HepG2 (cell line): ENCODE results near the gene TBC1D24. TPM values are rescaled to one million over a fixed set of nuclear protein-coding genes. Genes with fewer than 3 reads are reported as not detected.
A peak's percentile ranks its signal among the peaks of the same experiment; 100 is the strongest.

ENCODE experiments used
- ATRX ChIP-seq: sonication (generic); formaldehyde crosslinking; IDR thresholded peaks from 2 replicates; pipeline ENCODE4 v1.4.0; 2020; ENCODE audit warnings: missing genetic modification reagents, borderline replicate concordance
- DNMT3B ChIP-seq: conservative IDR thresholded peaks from 2 replicates; pipeline ENCODE4 v1.6.1; 2016; ENCODE audit warnings: missing biosample characterization, control low read depth
- EED ChIP-seq: sonication (generic); formaldehyde crosslinking; IDR thresholded peaks from 2 replicates; pipeline ENCODE4 v1.5.0; 2020; ENCODE audit warnings: mild to moderate bottlenecking, missing genetic modification reagents
- EP300 ChIP-seq, 3 experiments: sonication (generic) in 1 of 3; formaldehyde crosslinking in 1 of 3; IDR thresholded peaks; 2 replicates each; pipeline versions ENCODE4 v1.5.1 to v1.6.1; 2011 to 2020; ENCODE audit warnings: low read depth in 2 of 3, low read length in 2 of 3, borderline replicate concordance in 1 of 3, improper control_type of control experiment in 1 of 3, mild to moderate bottlenecking in 1 of 3, missing genetic modification reagents in 1 of 3, moderate library complexity in 1 of 3
- FLYWCH1 ChIP-seq: sonication (generic); formaldehyde crosslinking; IDR thresholded peaks from 2 replicates; pipeline ENCODE4 v1.8.1; 2023; ENCODE audit warnings: mild to moderate bottlenecking, missing genetic modification reagents
- HNRNPH1 ChIP-seq: fragments of 200-400 bp; formaldehyde crosslinking; optimal IDR thresholded peaks from 2 replicates; pipeline ENCODE3; 2017; ENCODE audit warnings: mild to moderate bottlenecking, low read depth, low read length
- HNRNPK ChIP-seq: fragments of 200-400 bp; formaldehyde crosslinking; IDR thresholded peaks from 2 replicates; pipeline ENCODE4 v1.6.1; 2018; ENCODE audit warnings: low read length, low read depth, moderate library complexity, mild to moderate bottlenecking; ENCODE audit not compliant: poor library complexity, severe bottlenecking
- IKZF1 ChIP-seq: fragments of 450-650 bp; IDR thresholded peaks from 2 replicates; pipeline ENCODE4 v1.7.1; 2016
- IRF1 ChIP-seq: sonication (generic); formaldehyde crosslinking; IDR thresholded peaks from 2 replicates; pipeline ENCODE4 v1.4.0; 2020; ENCODE audit warnings: low read depth, mild to moderate bottlenecking, missing genetic modification reagents
- JUN ChIP-seq: sonication (generic); formaldehyde crosslinking; IDR thresholded peaks from 2 replicates; pipeline ENCODE4 v1.4.0; 2020; ENCODE audit warnings: mild to moderate bottlenecking, missing genetic modification reagents
- KDM4B ChIP-seq: sonication (generic); formaldehyde crosslinking; IDR thresholded peaks from 2 replicates; pipeline ENCODE4 v1.4.0; 2020; ENCODE audit warnings: missing genetic modification reagents
- MTERF4 ChIP-seq: sonication (generic); formaldehyde crosslinking; IDR thresholded peaks from 2 replicates; pipeline ENCODE4 v1.8.0; 2023; ENCODE audit warnings: mild to moderate bottlenecking, missing genetic modification reagents
- NFAT5 ChIP-seq: sonication (generic); formaldehyde crosslinking; IDR thresholded peaks from 2 replicates; pipeline ENCODE4 v1.4.0; 2020; ENCODE audit warnings: missing genetic modification reagents
- POLR2G ChIP-seq: fragments of 200-400 bp; formaldehyde crosslinking; IDR thresholded peaks from 2 replicates; pipeline ENCODE4 v1.6.1; 2018; ENCODE audit warnings: mild to moderate bottlenecking, low read depth, low read length, moderate library complexity
- SNAPC5 ChIP-seq: sonication (generic); formaldehyde crosslinking; IDR thresholded peaks from 2 replicates; pipeline ENCODE4 v1.8.1; 2023; ENCODE audit warnings: mild to moderate bottlenecking, missing genetic modification reagents, borderline replicate concordance
- TFDP2 ChIP-seq: sonication (generic); formaldehyde crosslinking; IDR thresholded peaks from 2 replicates; pipeline ENCODE4 v1.4.0; 2020; ENCODE audit warnings: missing genetic modification reagents
- ZBTB3 ChIP-seq: sonication (generic); formaldehyde crosslinking; IDR thresholded peaks from 2 replicates; pipeline ENCODE4 v1.4.0; 2020; ENCODE audit warnings: low read depth, mild to moderate bottlenecking, moderate library complexity, missing genetic modification reagents, borderline replicate concordance
- ZFP91 ChIP-seq: sonication (generic); formaldehyde crosslinking; IDR thresholded peaks from 2 replicates; pipeline ENCODE4 v1.9.0; 2022; ENCODE audit warnings: missing genetic modification reagents, mild to moderate bottlenecking, borderline replicate concordance
- ZNF207 ChIP-seq: fragments of 450-650 bp; IDR thresholded peaks from 2 replicates; pipeline ENCODE4 v1.6.1; 2016; ENCODE audit warnings: antibody characterized with exemption, borderline replicate concordance
- ZNF75D ChIP-seq: sonication (generic); formaldehyde crosslinking; IDR thresholded peaks from 2 replicates; pipeline ENCODE4 v1.8.1; 2023; ENCODE audit warnings: missing genetic modification reagents, mild to moderate bottlenecking, borderline replicate concordance
- ZSCAN25 ChIP-seq: sonication (generic); formaldehyde crosslinking; IDR thresholded peaks from 2 replicates; pipeline ENCODE4 v1.8.0; 2022; ENCODE audit warnings: mild to moderate bottlenecking, missing genetic modification reagents
- polyA plus RNA-seq, 8 experiments: library from polyadenylated mRNA; depleted of rRNA in 3 of 8; stranded (reverse) in 7 of 8; unstranded in 1 of 8; fragments of >200 nt; fragmentation: Illumina TruSeq in 4 of 8; extraction: Trizol in 4 of 8; gene quantifications; 2 replicates each; pipeline versions ENCODE4 v1.2.1 to v1.2.3, GENCODE V29; 2011 to 2016; ENCODE audit warnings: low read depth in 4 of 8, missing spikeins in 1 of 8, mixed read lengths in 1 of 8; ENCODE audit not compliant: insufficient read depth in 1 of 8
- total RNA-seq, 5 experiments: library from RNA; depleted of rRNA; stranded (reverse); fragments of >200 nt; fragmentation: Illumina TruSeq; extraction: Trizol; gene quantifications; 2 replicates each; pipeline ENCODE4 v1.2.3, GENCODE V29; 2016; ENCODE audit warnings: low read depth in 1 of 5

The TBC1D24 gene
- total and polyA plus RNA-seq, 2 of the 13 experiments (the other 11 are each of a cell fraction or from before 2014, with no cell fraction given): 7.7 to 13.7 TPM

- no peak for TF ChIP-seq ZNF75D
- TF ChIP-seq HNRNPH1: no peak
- TF ChIP-seq DNMT3B (CRISPR knock-in tag): no peak
- TF ChIP-seq ZNF207: no peak
- TF ChIP-seq EED (CRISPR knock-in tag): peak; percentile 50
- TF ChIP-seq SNAPC5 (CRISPR knock-in tag): no peak
- no peak for TF ChIP-seq FLYWCH1
- no peak for TF ChIP-seq ZSCAN25 (CRISPR knock-in tag)
- no peak for TF ChIP-seq IKZF1
- TF ChIP-seq IRF1 (CRISPR knock-in tag): 0 out of 2 replicates have a peak, but pooled peaks have one; percentile 34
- TF ChIP-seq TFDP2 (CRISPR knock-in tag): no peak
- no peak for TF ChIP-seq KDM4B (CRISPR knock-in tag)
- no peak; the same call in 1 of the 2 replicates for TF ChIP-seq JUN (CRISPR knock-in tag)
- no peak for TF ChIP-seq ZBTB3 (CRISPR knock-in tag)
- no peak for TF ChIP-seq HNRNPK
- no peak for TF ChIP-seq EP300 (IDR thresholded peaks at IDR 0.05; ENCODE audit: low read depth in 2 of 2, low read length in 2 of 2)
- no peak for TF ChIP-seq EP300 (CRISPR knock-in tag; IDR thresholded peaks at IDR 0.05; ENCODE audit: borderline replicate concordance)
- TF ChIP-seq POLR2G: no peak
- 0 out of 2 replicates have a peak, but pooled peaks have one; percentile 38 for TF ChIP-seq MTERF4 (CRISPR knock-in tag)
- TF ChIP-seq ATRX: no peak
- TF ChIP-seq ZFP91 (CRISPR knock-in tag): no peak
- TF ChIP-seq NFAT5 (CRISPR knock-in tag): no peak
Measured at GRCh38 chr16:2428784-2429033, 46.2 kb upstream of the TBC1D24 start (continued).
